DMS 273 treated with DMSO at 0.1 percent for 48 hours (cell line): Measurements from ENCODE around the gene RXFP2.

Source experiments
- DNase-seq: peaks from one replicate; lab custom pipeline; 2025; lab: John Stamatoyannopoulos, UW

RXFP2 gene, protein sequence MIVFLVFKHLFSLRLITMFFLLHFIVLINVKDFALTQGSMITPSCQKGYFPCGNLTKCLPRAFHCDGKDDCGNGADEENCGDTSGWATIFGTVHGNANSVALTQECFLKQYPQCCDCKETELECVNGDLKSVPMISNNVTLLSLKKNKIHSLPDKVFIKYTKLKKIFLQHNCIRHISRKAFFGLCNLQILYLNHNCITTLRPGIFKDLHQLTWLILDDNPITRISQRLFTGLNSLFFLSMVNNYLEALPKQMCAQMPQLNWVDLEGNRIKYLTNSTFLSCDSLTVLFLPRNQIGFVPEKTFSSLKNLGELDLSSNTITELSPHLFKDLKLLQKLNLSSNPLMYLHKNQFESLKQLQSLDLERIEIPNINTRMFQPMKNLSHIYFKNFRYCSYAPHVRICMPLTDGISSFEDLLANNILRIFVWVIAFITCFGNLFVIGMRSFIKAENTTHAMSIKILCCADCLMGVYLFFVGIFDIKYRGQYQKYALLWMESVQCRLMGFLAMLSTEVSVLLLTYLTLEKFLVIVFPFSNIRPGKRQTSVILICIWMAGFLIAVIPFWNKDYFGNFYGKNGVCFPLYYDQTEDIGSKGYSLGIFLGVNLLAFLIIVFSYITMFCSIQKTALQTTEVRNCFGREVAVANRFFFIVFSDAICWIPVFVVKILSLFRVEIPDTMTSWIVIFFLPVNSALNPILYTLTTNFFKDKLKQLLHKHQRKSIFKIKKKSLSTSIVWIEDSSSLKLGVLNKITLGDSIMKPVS

DNA sequence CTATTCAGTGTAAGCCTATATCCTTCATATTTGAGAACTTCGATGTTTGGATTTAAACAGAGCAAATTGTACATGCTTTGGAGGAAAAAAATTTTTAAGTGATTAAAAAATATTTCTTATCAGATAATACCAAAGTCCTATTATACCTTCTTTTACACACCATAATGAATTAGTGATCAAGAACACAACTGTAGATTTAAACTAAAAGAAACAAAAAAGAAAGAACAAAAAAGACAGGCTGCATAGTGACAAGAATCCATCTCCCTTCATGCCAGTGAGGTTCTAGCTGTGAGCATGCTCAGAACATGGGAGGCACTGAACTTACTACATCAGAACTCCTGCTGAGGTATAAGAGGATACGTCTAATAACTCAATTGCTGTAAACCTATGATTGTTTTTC is at the start of gene RXFP2:
TSS of gene RXFP2 (plus strand) at position 301 of the 400 bp plus-strand sequence. CDS start at position 388, 87 bp downstream.
- DNase-seq = no peak

GRCh38 chr13:31697290-31697689 is 42.0 kb upstream of the RXFP2 start:
- no peak for DNase-seq

DNA sequence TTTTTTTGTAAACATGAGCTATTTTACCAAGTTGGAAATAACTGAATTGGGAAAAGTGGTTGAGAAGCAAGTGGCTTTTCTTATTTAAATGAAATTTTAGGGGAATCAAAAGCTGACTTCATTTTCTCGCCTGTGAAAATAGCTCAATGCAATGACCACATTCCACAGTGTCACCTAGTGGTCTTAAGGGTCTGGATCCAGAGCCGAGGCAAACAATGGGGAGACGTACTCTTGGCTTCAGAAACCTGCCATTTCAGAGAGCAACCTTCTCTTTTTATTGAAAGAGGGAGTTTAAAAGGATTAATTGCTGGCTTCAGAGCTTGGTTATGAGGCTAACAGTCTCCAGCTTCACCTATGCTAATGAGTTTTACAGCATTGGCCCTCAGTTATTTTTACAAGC is 39.7 kb upstream of the RXFP2 start:
- no peak for DNase-seq

- no peak for DNase-seq
Measured at GRCh38 chr13:31703780-31704179, 35.5 kb upstream of the RXFP2 start.

GRCh38 chr13:31706105-31706504 is 33.2 kb upstream of the RXFP2 start:
- no peak for DNase-seq

GRCh38 chr13:31717583-31717982 is 21.7 kb upstream of the RXFP2 start:
- DNase-seq = no peak

GRCh38 chr13:31719214-31719613 is 20.1 kb upstream of the RXFP2 start:
- no peak for DNase-seq

- DNase-seq = peak; percentile 37
Measured at GRCh38 chr13:31722673-31723072, 16.7 kb upstream of the RXFP2 start.

DNA sequence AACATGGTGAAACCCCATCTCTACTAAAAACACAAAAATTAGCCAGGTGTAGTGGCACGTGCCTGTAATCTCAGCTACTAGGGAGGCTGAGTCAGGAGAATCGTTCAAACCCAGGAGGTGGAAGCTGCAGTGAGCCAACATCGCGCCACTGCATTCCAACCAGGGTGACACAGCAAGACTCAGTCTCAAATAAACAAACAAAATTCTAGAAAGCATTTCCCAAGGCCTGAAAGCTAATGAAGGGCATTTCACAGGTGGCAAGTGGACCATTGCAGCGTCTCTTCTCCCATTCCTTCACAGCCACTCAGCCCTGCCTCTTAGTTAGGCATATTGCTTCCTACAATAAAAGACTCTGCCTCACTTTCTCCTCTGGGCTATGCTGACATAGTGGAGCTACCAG is 13.5 kb upstream of the RXFP2 start:
- no peak for DNase-seq

DNA sequence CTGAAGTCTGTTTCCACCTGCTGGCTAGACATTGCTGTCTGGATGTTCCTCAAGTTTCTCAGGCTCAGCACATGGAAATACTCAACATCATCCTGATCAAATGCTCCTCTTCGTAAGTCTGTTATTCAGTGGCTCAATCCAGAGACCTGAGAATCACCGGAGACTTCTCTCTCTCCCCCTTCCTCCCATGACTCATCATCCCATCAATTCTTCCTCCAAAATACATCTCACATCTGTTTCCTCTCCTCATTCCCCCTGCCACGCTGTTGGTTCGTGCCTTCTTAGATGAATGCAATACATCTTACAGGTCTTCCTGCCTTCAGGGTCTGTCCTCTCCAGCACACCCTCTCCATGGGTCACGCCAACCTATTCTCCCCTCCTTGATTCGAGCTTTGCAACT is 7.4 kb upstream of the RXFP2 start:
- no peak for DNase-seq

GRCh38 chr13:31733066-31733465 is 6.3 kb upstream of the RXFP2 start:
- no peak for DNase-seq

- DNase-seq = no peak
Measured at GRCh38 chr13:31733647-31734046, 5.7 kb upstream of the RXFP2 start.

- DNase-seq = peak; percentile 1
Measured at GRCh38 chr13:31742097-31742734, 2.9 kb downstream of the RXFP2 start.

- no peak for DNase-seq
Measured at GRCh38 chr13:31747291-31747690, 8.0 kb downstream of the RXFP2 start.

DNA sequence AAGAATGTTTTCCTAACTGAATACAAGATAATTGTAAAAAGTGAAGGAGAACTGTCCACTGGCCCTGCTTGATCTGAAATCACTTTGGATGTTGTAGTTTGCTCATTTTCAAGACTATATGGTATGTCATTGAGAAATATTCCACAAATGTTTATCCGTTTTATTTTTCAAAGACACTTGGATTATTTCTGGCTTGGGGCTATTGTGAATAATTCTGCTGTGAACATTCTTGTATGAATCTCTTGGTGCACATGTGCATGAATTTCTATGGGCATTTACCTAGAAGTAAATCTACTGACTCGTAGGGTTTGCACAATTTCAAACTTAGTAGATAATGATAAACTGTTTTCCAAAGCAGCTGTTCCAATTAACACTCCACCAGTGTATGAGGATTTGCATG is 8.6 kb downstream of the RXFP2 start:
- no peak for DNase-seq

DNA sequence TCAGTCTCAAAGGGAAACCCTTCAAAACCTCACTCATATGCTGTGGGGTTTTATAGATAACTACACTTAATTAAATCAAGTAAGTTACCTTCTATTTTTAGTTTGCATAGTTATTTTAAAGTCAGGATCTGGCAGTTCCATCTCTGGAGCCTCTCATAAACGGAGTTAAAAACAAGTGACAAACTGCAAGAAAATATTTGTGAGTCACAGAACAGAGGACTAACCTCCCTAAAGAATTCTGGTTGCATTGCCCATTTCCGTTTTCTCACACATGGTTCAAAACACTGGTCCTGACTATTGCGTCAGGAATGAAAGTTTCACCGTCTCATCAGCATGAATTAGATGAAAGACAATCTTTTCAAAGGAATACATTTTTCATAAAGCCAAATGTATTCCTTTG is 10.6 kb downstream of the RXFP2 start:
- DNase-seq = no peak

GRCh38 chr13:31755211-31755610 is 15.9 kb downstream of the RXFP2 start:
- DNase-seq = no peak

GRCh38 chr13:31755803-31756212 is 16.5 kb downstream of the RXFP2 start:
- no peak for DNase-seq

DNA sequence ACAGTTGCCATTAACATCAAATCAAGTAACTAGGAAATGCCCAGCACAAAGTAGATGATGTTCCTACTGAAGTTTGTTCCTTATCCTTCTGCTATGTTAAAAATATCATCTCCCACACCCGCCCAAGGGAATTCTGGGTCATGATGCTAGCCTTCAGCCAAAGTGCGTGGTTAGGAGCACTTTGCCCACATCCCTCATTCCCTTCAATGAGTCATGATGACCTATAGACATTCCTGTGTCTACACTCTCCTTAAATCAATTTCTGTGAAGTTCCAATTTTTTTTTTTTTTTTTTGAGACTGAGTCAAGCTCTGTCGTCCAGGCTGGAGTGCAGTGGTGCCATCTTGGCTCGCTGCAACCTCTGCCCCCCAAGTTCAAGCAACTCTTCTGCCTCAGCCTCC is 17.0 kb downstream of the RXFP2 start:
- no peak for DNase-seq

DNA sequence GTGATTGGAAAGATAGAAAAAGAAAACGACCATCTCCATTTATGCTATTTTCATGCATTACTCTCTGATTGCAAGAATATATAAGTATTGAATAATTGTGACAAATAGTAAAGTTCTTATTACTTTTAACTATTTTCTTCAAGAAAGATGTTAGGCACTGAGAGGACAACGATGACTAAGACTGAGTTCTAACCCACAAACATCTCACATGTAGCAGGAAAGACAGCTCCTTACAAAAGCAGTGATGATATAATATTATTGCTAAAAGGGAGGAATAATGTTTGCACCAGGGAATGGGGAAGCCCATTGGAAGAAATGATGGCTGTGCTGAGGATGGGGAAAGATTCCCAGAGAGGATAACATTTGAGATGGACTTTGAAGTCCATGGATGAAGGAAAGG is 22.6 kb downstream of the RXFP2 start:
- DNase-seq = no peak

- no peak for DNase-seq
Measured at GRCh38 chr13:31764556-31764955, 25.2 kb downstream of the RXFP2 start.

GRCh38 chr13:31765138-31765785 is 25.9 kb downstream of the RXFP2 start:
- no peak for DNase-seq
